Prostate gland (tissue), 2 donors: ENCODE data around the gene PXT1. TPM values are rescaled to one million over a fixed set of nuclear protein-coding genes. Genes with fewer than 3 reads are reported as not detected.
A peak's percentile ranks its signal among the peaks of the same experiment; 100 is the strongest.

Experiments
- DNase-seq: peaks from one replicate; pipeline ENCODE4 v3.0.0-alpha.2; 2019; ENCODE audit warnings: low spot score
- H3K27ac ChIP-seq, 2 donors: fragments of 200-600 bp; sonication (generic); 2 replicates each; pipeline ENCODE4 v1.5.1; 2017 to 2019
- H3K27me3 ChIP-seq: fragments of 200-600 bp; sonication (generic); replicated peaks from 2 replicates; pipeline ENCODE4 v1.5.1; 2019; ENCODE audit not compliant: insufficient read depth
- H3K36me3 ChIP-seq, 2 donors: fragments of 200-600 bp; sonication (generic); 1 replicate in 1 of 2; 2 replicates in 1 of 2; pipeline versions ENCODE4 v1.5.1 to v1.8.1; 2017 to 2019
- H3K4me1 ChIP-seq: fragments of 200-600 bp; sonication (generic); replicated peaks from 2 replicates; pipeline ENCODE4 v1.5.1; 2019
- H3K4me3 ChIP-seq, 2 donors: fragments of 200-600 bp; sonication (generic); 2 replicates each; pipeline ENCODE4 v1.5.1; 2017 to 2019
- H3K9me3 ChIP-seq: fragments of 200-600 bp; sonication (generic); 2 replicates; pipeline ENCODE4 v1.5.1; 2017
- CTCF ChIP-seq, 4 experiments: fragments of 200-600 bp in 2 of 4; fragments of 450-650 bp in 2 of 4; sonication (generic) in 2 of 4; IDR thresholded peaks; 1 replicate in 3 of 4; 2 replicates in 1 of 4; pipeline ENCODE4 v1.5.1; 2016 to 2019; ENCODE audit warnings: antibody characterized with exemption in 4 of 4, mild to moderate bottlenecking in 2 of 4, moderate library complexity in 2 of 4
- POLR2A ChIP-seq: fragments of 450-650 bp; IDR thresholded peaks from one replicate; pipeline ENCODE4 v1.6.1; 2016; ENCODE audit warnings: antibody characterized with exemption, mild to moderate bottlenecking
- POLR2AphosphoS5 ChIP-seq: sonication (generic); formaldehyde crosslinking; IDR thresholded peaks from one replicate; pipeline ENCODE4 v1.6.1; 2017; ENCODE audit warnings: antibody characterized with exemption
- WGBS: methylation state at CpG from one replicate; pipeline ENCODE4 v1.1.5; 2018; 5-methylcytosine and 5-hydroxymethylcytosine counted together
- intact Hi-C: fragments of 100-400 bp; cut with DNase I; formaldehyde crosslinking; loops from one replicate; pipeline ENCODE4 v1.14.2; 2022
- total RNA-seq, 2 donors: library from RNA; depleted of rRNA; stranded (reverse); fragments of >200 nt; gene quantifications; one replicate each; pipeline ENCODE4 v1.1.0, GENCODE V29; 2016

PXT1 gene
- total RNA-seq, 2 donors from 2014 or later, result 6.3 TPM; not detected in 1

GRCh38 chr6:36443471-36444428, 1.1 kb upstream of the PXT1 start:
- Histone ChIP-seq H3K4me1 (peaks cover 3% of the 10 kb centered on the region), H3K36me3 (no peaks in the 10 kb centered on the region), H3K9me3 (no peaks in the 10 kb centered on the region), H3K4me3 (peak overlapping the region; percentile 84 to 93), H3K27ac (peak overlapping the region; percentile 97), H3K27me3 (no peaks in the 10 kb centered on the region)
- WGBS, result 5% methylated on average over 18 of the region's 18 CpGs
- intact Hi-C loops, result loop anchor here (2.0 to 5.0 kb wide), 2 partner anchors 103 to 149 kb away; partner anchors contain the start of genes SRSF3 and STK38
- no peak for DNase-seq
- no peak for TF ChIP-seq CTCF (IDR thresholded peaks at IDR 0.05)
- TF ChIP-seq POLR2A, result no peak
- no peak for TF ChIP-seq POLR2AphosphoS5

DNA sequence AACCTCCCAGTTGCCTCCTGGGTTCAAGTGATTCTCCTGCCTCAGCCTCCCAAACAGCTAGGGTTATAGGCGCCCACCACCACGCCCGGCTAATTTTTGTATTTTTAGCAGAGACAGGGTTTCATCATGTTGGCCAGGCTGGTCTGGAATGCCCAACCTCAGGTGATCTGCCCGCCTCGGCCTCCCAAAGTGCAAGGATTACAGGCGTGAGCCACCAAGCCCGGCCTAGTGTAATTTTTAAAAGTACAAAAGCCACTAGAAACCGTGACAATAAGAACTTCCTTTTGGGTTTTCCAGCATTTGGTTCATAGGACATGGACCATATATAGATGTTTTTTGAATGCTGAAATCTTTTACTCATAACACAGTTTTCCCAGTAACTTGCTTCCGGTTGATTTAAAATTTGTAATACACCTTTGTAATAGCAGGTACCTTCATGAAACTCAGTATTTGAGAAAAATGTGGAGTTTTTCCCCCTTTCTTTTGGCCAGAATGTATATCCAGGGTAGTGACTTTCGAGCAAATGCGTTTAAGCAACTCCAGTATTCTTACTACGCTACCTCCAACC, 467 bp downstream of the PXT1 start:
- no peaks in the 10 kb centered on the region for H3K36me3 ChIP-seq
- no peak for DNase-seq
- H3K4me3 ChIP-seq, result peak overlapping the region; percentile 84 to 93
- TF ChIP-seq CTCF (IDR thresholded peaks at IDR 0.05) (no peak), POLR2A (no peak), POLR2AphosphoS5 (no peak)
- H3K4me1 ChIP-seq, result peaks cover 3% of the 10 kb centered on the region
- H3K9me3 ChIP-seq, result no peaks in the 10 kb centered on the region
- H3K27me3 ChIP-seq, result no peaks in the 10 kb centered on the region
- intact Hi-C loops, result loop anchor here (5.0 kb wide), 1 partner anchor 150 kb away; the partner anchor contains the start of gene SRSF3
- peak overlapping the region; percentile 97 for H3K27ac ChIP-seq
- 62% methylated on average over 12 of the region's 12 CpGs for WGBS

- TF ChIP-seq POLR2AphosphoS5, result peak; percentile 96
- TF ChIP-seq POLR2A, result peak; percentile 63
- TF ChIP-seq CTCF (IDR thresholded peaks at IDR 0.05), result no peak
- H3K4me3 ChIP-seq, result no peak overlapping the region
- WGBS, result 37% methylated on average over 8 of the region's 8 CpGs
- DNase-seq, result peak; percentile 85
- peaks cover 3% of the 10 kb centered on the region for H3K4me1 ChIP-seq
- H3K9me3 ChIP-seq, result no peaks in the 10 kb centered on the region
- intact Hi-C loops, result loop anchor here (5.0 kb wide), 1 partner anchor 151 kb away; the partner anchor contains the start of gene SRSF3
- no peaks in the 10 kb centered on the region for H3K36me3 ChIP-seq
- no peaks in the 10 kb centered on the region for H3K27me3 ChIP-seq
- H3K27ac ChIP-seq, result peak overlapping the region; percentile 97
Observed at GRCh38 chr6:36441307-36441894, 1.3 kb downstream of the PXT1 start.

- intact Hi-C loops, result no loop called here
- H3K36me3 ChIP-seq, result no peaks in the 10 kb centered on the region
- WGBS, result 93% methylated on average over 1 of the region's 1 CpG
- no peak for DNase-seq
- no peaks in the 10 kb centered on the region for H3K9me3 ChIP-seq
- no peaks in the 10 kb centered on the region for H3K27me3 ChIP-seq
- no peak overlapping the region for H3K27ac ChIP-seq
- no peak overlapping the region for H3K4me3 ChIP-seq
- no peak for TF ChIP-seq POLR2AphosphoS5
- no peak for TF ChIP-seq CTCF (IDR thresholded peaks at IDR 0.05)
- TF ChIP-seq POLR2A, result no peak
- no peaks in the 10 kb centered on the region for H3K4me1 ChIP-seq
Observed at GRCh38 chr6:36436466-36436865, 6.2 kb downstream of the PXT1 start.
